Neural progenitor cell (in vitro differentiated cells): Measurements from ENCODE around the gene TRIM10.

Experiments
- EZH2 ChIP-seq: fragments of 200-600 bp; sonication (generic); IDR thresholded peaks from 2 replicates; pipeline ENCODE4 v1.6.1; 2017; ENCODE audit warnings: antibody characterized with exemption, mild to moderate bottlenecking, moderate library complexity
- TF ChIP-seq, protein P1 (sequence below): fragments of 200-600 bp; sonication (generic); IDR thresholded peaks from 2 replicates; pipeline ENCODE4 v1.5.1; 2017; ENCODE audit warnings: antibody characterized with exemption, mild to moderate bottlenecking

DNA sequence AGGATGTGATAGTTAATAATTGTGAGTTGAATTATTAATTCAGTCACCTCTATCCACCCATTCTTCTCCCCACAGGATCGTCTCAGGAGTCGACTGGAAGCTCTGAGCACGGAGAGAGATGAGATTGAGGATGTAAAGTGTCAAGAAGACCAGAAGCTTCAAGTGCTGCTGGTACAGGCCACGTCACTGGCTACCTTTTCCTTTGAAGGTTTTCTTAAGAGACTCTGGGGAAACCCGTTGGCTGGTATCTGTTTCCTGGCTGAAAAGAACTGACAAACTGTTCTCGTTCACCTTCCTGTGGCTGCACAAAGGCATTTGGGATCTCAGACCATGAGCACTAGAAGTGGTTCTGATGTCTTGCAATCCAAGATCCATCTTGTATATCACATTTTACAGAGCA lies 6.1 kb upstream of the TRIM10 start:
- no peak for TF ChIP-seq EZH2
- TF ChIP-seq, protein P1, sequence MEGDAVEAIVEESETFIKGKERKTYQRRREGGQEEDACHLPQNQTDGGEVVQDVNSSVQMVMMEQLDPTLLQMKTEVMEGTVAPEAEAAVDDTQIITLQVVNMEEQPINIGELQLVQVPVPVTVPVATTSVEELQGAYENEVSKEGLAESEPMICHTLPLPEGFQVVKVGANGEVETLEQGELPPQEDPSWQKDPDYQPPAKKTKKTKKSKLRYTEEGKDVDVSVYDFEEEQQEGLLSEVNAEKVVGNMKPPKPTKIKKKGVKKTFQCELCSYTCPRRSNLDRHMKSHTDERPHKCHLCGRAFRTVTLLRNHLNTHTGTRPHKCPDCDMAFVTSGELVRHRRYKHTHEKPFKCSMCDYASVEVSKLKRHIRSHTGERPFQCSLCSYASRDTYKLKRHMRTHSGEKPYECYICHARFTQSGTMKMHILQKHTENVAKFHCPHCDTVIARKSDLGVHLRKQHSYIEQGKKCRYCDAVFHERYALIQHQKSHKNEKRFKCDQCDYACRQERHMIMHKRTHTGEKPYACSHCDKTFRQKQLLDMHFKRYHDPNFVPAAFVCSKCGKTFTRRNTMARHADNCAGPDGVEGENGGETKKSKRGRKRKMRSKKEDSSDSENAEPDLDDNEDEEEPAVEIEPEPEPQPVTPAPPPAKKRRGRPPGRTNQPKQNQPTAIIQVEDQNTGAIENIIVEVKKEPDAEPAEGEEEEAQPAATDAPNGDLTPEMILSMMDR, result no peak
